ENCODE measurements around the gene GALNT12.

GALNT12 gene

GRCh38 chr9:98842510-98842909, 35.0 kb downstream of the GALNT12 start:
- Mint-ChIP-seq H3K27ac (no peak overlapping the region), H3K9me3 (no peaks in the 10 kb centered on the region), H3K27me3 (no peaks in the 10 kb centered on the region), H3K4me3 (no peak overlapping the region), H3K36me3 (peaks cover 4 to 5% of the 10 kb centered on the region in 2 donors), H3K4me1 (no peaks in the 10 kb centered on the region)
- ATAC-seq (replicated peaks) (no peak), DNase-seq (no peak)

- Mint-ChIP-seq H3K27me3 (no peaks in the 10 kb centered on the region), H3K4me3 (no peak overlapping the region), H3K9me3 (no peaks in the 10 kb centered on the region), H3K36me3 (peaks cover 1% of the 10 kb centered on the region in 2 donors), H3K4me1 (peaks cover 0 to 7% of the 10 kb centered on the region in 2 donors), H3K27ac (no peak overlapping the region)
- DNase-seq (no peak), ATAC-seq (replicated peaks) (no peak)
Observed at GRCh38 chr9:98846081-98846480, 38.6 kb downstream of the GALNT12 start.

GRCh38 chr9:98846879-98847278, 39.4 kb downstream of the GALNT12 start:
- no peak for ATAC-seq (replicated peaks)
- H3K27ac Mint-ChIP-seq: no peak overlapping the region
- H3K36me3 Mint-ChIP-seq: peaks cover 0 to 1% of the 10 kb centered on the region in 2 donors
- no peak for DNase-seq
- peaks cover 0 to 7% of the 10 kb centered on the region in 2 donors for H3K4me1 Mint-ChIP-seq
- H3K27me3 Mint-ChIP-seq: no peaks in the 10 kb centered on the region
- no peaks in the 10 kb centered on the region for H3K9me3 Mint-ChIP-seq
- H3K4me3 Mint-ChIP-seq: no peak overlapping the region

GRCh38 chr9:98848450-98849149, 41.1 kb downstream of the GALNT12 start:
- H3K4me3 Mint-ChIP-seq: no peak overlapping the region
- no peaks in the 10 kb centered on the region for H3K9me3 Mint-ChIP-seq
- H3K36me3 Mint-ChIP-seq: peaks cover 0 to 1% of the 10 kb centered on the region in 2 donors
- ATAC-seq (replicated peaks): peak; percentile 98 to 99
- H3K27me3 Mint-ChIP-seq: no peaks in the 10 kb centered on the region
- DNase-seq: peak; percentile 52
- H3K27ac Mint-ChIP-seq: no peak overlapping the region
- H3K4me1 Mint-ChIP-seq: peaks cover 0 to 7% of the 10 kb centered on the region in 2 donors

- H3K9me3 Mint-ChIP-seq: no peaks in the 10 kb centered on the region
- peaks cover 0 to 4% of the 10 kb centered on the region in 2 donors for H3K27me3 Mint-ChIP-seq
- H3K27ac Mint-ChIP-seq: no peak overlapping the region
- H3K4me3 Mint-ChIP-seq: no peak overlapping the region
- peaks cover 0 to 7% of the 10 kb centered on the region in 2 donors for H3K4me1 Mint-ChIP-seq
- H3K36me3 Mint-ChIP-seq: peaks cover 0 to 1% of the 10 kb centered on the region in 2 donors
- DNase-seq: no peak
- no peak for ATAC-seq (replicated peaks)
Observed at GRCh38 chr9:98849563-98849962, 42.1 kb downstream of the GALNT12 start.

GRCh38 chr9:98850851-98851729, 43.6 kb downstream of the GALNT12 start:
- peaks cover 4 to 14% of the 10 kb centered on the region in 2 donors for H3K9me3 Mint-ChIP-seq
- no peak overlapping the region for H3K27ac Mint-ChIP-seq
- DNase-seq (no peak), ATAC-seq (replicated peaks) (no peak)
- peaks cover 0 to 7% of the 10 kb centered on the region in 2 donors for H3K4me1 Mint-ChIP-seq
- peaks cover 0 to 2% of the 10 kb centered on the region in 2 donors for H3K36me3 Mint-ChIP-seq
- peaks cover 0 to 13% of the 10 kb centered on the region in 2 donors for H3K27me3 Mint-ChIP-seq
- H3K4me3 Mint-ChIP-seq: no peak overlapping the region

- Mint-ChIP-seq H3K27me3 (peaks cover 0 to 15% of the 10 kb centered on the region in 2 donors), H3K4me3 (no peak overlapping the region), H3K4me1 (peaks cover 0 to 7% of the 10 kb centered on the region in 2 donors), H3K27ac (no peak overlapping the region), H3K9me3 (peaks cover 8 to 14% of the 10 kb centered on the region in 2 donors), H3K36me3 (peaks cover 0 to 2% of the 10 kb centered on the region in 2 donors)
- DNase-seq (no peak), ATAC-seq (replicated peaks) (no peak)
Observed at GRCh38 chr9:98851730-98852459, 44.4 kb downstream of the GALNT12 start.

GRCh38 chr9:98852460-98852734, 44.9 kb downstream of the GALNT12 start:
- Mint-ChIP-seq H3K27ac (no peak overlapping the region), H3K4me1 (peaks cover 0 to 7% of the 10 kb centered on the region in 2 donors), H3K4me3 (no peak overlapping the region), H3K27me3 (peaks cover 0 to 19% of the 10 kb centered on the region in 2 donors), H3K9me3 (peaks cover 8 to 14% of the 10 kb centered on the region in 2 donors), H3K36me3 (peaks cover 0 to 2% of the 10 kb centered on the region in 2 donors)
- ATAC-seq (replicated peaks) (no peak), DNase-seq (no peak)

- Mint-ChIP-seq H3K4me3 (no peak overlapping the region), H3K27me3 (peaks cover 0 to 22% of the 10 kb centered on the region in 2 donors), H3K27ac (no peak overlapping the region), H3K9me3 (peaks cover 8 to 14% of the 10 kb centered on the region in 2 donors), H3K36me3 (peaks cover 0 to 2% of the 10 kb centered on the region in 2 donors), H3K4me1 (peaks cover 0 to 7% of the 10 kb centered on the region in 2 donors)
- DNase-seq (no peak), ATAC-seq (replicated peaks) (no peak)
Observed at GRCh38 chr9:98852961-98853360, 45.5 kb downstream of the GALNT12 start.

- Mint-ChIP-seq H3K4me3 (no peak overlapping the region), H3K36me3 (peaks cover 0 to 2% of the 10 kb centered on the region in 2 donors), H3K4me1 (no peaks in the 10 kb centered on the region), H3K27ac (no peak overlapping the region), H3K9me3 (peaks cover 8 to 14% of the 10 kb centered on the region in 2 donors), H3K27me3 (peaks cover 3 to 22% of the 10 kb centered on the region in 2 donors)
- ATAC-seq (replicated peaks) (no peak), DNase-seq (no peak)
Observed at GRCh38 chr9:98854266-98854665, 46.8 kb downstream of the GALNT12 start.

GRCh38 chr9:98855592-98855991, 48.1 kb downstream of the GALNT12 start:
- ATAC-seq (replicated peaks) (no peak), DNase-seq (no peak)
- Mint-ChIP-seq H3K4me1 (peaks cover 0 to 1% of the 10 kb centered on the region in 2 donors), H3K27me3 (peaks cover 10 to 22% of the 10 kb centered on the region in 2 donors), H3K27ac (no peak overlapping the region), H3K36me3 (peaks cover 0 to 2% of the 10 kb centered on the region in 2 donors), H3K4me3 (no peak overlapping the region), H3K9me3 (peaks cover 8 to 14% of the 10 kb centered on the region in 2 donors)

GRCh38 chr9:98856982-98857381, 49.5 kb downstream of the GALNT12 start:
- Mint-ChIP-seq H3K4me1 (peaks cover 0 to 1% of the 10 kb centered on the region in 2 donors), H3K27me3 (peaks cover 10 to 22% of the 10 kb centered on the region in 2 donors), H3K36me3 (peaks cover 0 to 2% of the 10 kb centered on the region in 2 donors), H3K27ac (no peak overlapping the region), H3K4me3 (no peak overlapping the region), H3K9me3 (peaks cover 8 to 14% of the 10 kb centered on the region in 2 donors)
- DNase-seq: no peak
- no peak for ATAC-seq (replicated peaks)

GRCh38 chr9:98859941-98860340, 52.5 kb downstream of the GALNT12 start:
- Mint-ChIP-seq H3K4me1 (peaks cover 0 to 1% of the 10 kb centered on the region in 2 donors), H3K4me3 (no peak overlapping the region), H3K9me3 (peaks cover 8 to 12% of the 10 kb centered on the region in 2 donors), H3K36me3 (peaks cover 0 to 2% of the 10 kb centered on the region in 2 donors), H3K27me3 (peaks cover 13 to 17% of the 10 kb centered on the region in 2 donors), H3K27ac (no peak overlapping the region)
- ATAC-seq (replicated peaks) (no peak), DNase-seq (no peak)

- peaks cover 0 to 1% of the 10 kb centered on the region in 2 donors for H3K4me1 Mint-ChIP-seq
- peaks cover 11 to 13% of the 10 kb centered on the region in 2 donors for H3K27me3 Mint-ChIP-seq
- H3K4me3 Mint-ChIP-seq: no peak overlapping the region
- no peak overlapping the region for H3K27ac Mint-ChIP-seq
- H3K9me3 Mint-ChIP-seq: peaks cover 2 to 4% of the 10 kb centered on the region in 2 donors
- no peaks in the 10 kb centered on the region for H3K36me3 Mint-ChIP-seq
- no peak for ATAC-seq (replicated peaks)
- no peak for DNase-seq
Observed at GRCh38 chr9:98860871-98861293, 53.4 kb downstream of the GALNT12 start.

All from stimulated activated naive B cell treated with anti-CD40 and anti-IgM and Interleukin-4, amounts not matched to agents 10 μg/mL and 1 μg/mL and 100 μg/mL, for 72 hours (primary cell).